A549 (cell line): ENCODE data around the gene CCDC90B. TPM values are rescaled to one million over a fixed set of nuclear protein-coding genes. Genes with fewer than 3 reads are reported as not detected.

Source experiments
- ATAC-seq, 2 experiments: fragments of 200-7000 bp in 1 of 2; fragments of >200 bp in 1 of 2; cut with Nextera tagmentation in 1 of 2; cut with Tn5 transposase in 1 of 2; 3 replicates each; pipeline versions ENCODE4 v1.8.0 to v1.9.1; 2018 to 2020; ENCODE audit warnings: mild to moderate bottlenecking in 1 of 2, moderate library complexity in 1 of 2
- CTCF ChIA-PET: fragments of 300-600 bp; sonication (Branson Sonifier 250); formaldehyde crosslinking; extraction: SDS; loops from one replicate; lab custom pipeline; 2021; ENCODE audit warnings: antibody characterized with exemption, inconsistent platforms; lab: Yijun Ruan, JAX
- POLR2A ChIA-PET: fragments of 350-600 bp; formaldehyde crosslinking; extraction: SDS; loops from one replicate; lab custom pipeline; 2021; ENCODE audit warnings: antibody characterized with exemption, inconsistent platforms; lab: Yijun Ruan, JAX
- DNase-seq, 2 experiments: peaks; one replicate each; pipeline versions ENCODE4 v3.0.0 to v3.0.0-alpha.2; 2011 to 2016; ENCODE audit warnings: low read depth in 1 of 2, low spot score in 1 of 2
- FAIRE-seq: peaks from 2 replicates; lab custom pipeline; 2011; peaks lifted over from hg19 to GRCh38; lab: Jason Lieb, UNC
- H3K27ac ChIP-seq, 2 experiments: fragments of >200 bp; sonication (Bioruptor Twin); formaldehyde crosslinking; 3 replicates each; pipeline ENCODE4 v1.5.1; 2016 to 2017
- H3K4me1 ChIP-seq: fragments of >200 bp; sonication (Bioruptor Twin); formaldehyde crosslinking; 3 replicates; pipeline ENCODE4 v1.6.1; 2016
- H3K4me2 ChIP-seq: fragments of >200 bp; sonication (Bioruptor Twin); formaldehyde crosslinking; 3 replicates; pipeline ENCODE4 v1.6.1; 2016
- H3K4me3 ChIP-seq: fragments of >200 bp; sonication (Bioruptor Twin); formaldehyde crosslinking; 3 replicates; pipeline ENCODE4 v1.5.1; 2016
- H3K9me3 ChIP-seq: fragments of >200 bp; sonication (Bioruptor Twin); formaldehyde crosslinking; 3 replicates; pipeline ENCODE4 v1.6.1; 2016
- ATOH8 ChIP-seq: fragments of 250-450 bp; sonication (Bioruptor Pico); IDR thresholded peaks from 2 replicates; pipeline ENCODE4 v1.5.0; 2020; ENCODE audit warnings: low read depth, mild to moderate bottlenecking, moderate library complexity
- BCL3 ChIP-seq: fragments of >200 bp; sonication (Bioruptor Twin); formaldehyde crosslinking; IDR thresholded peaks from 3 replicates; pipeline ENCODE4 v1.6.1; 2016
- BHLHE40 ChIP-seq: IDR thresholded peaks from 2 replicates; pipeline ENCODE4 v1.6.1; 2012; ENCODE audit warnings: low read depth, low read length, inconsistent platforms
- CHD2 ChIP-seq: fragments of 150-350 bp; IDR thresholded peaks from 2 replicates; pipeline ENCODE4 v1.6.1; 2014; ENCODE audit warnings: low read length; ENCODE audit not compliant: partially characterized antibody
- CHD4 ChIP-seq: fragments of 200-600 bp; sonication (generic); IDR thresholded peaks from 2 replicates; pipeline ENCODE4 v1.6.1; 2016; ENCODE audit warnings: antibody characterized with exemption, mild to moderate bottlenecking, borderline replicate concordance
- CTCF ChIP-seq: fragments of >200 bp; sonication (Bioruptor Twin); formaldehyde crosslinking; IDR thresholded peaks from 3 replicates; pipeline ENCODE4 v1.5.1; 2016
- EHF ChIP-seq: fragments of 250-450 bp; sonication (Bioruptor Pico); IDR thresholded peaks from 2 replicates; pipeline ENCODE4 v1.5.0; 2020; ENCODE audit warnings: mild to moderate bottlenecking
- FOXS1 ChIP-seq: fragments of 250-450 bp; sonication (Bioruptor Pico); IDR thresholded peaks from 2 replicates; pipeline ENCODE4 v1.5.0; 2020; ENCODE audit warnings: mild to moderate bottlenecking, moderate library complexity
- HEYL ChIP-seq: fragments of 250-450 bp; sonication (Bioruptor Pico); IDR thresholded peaks from 2 replicates; pipeline ENCODE4 v1.8.0; 2021; ENCODE audit warnings: mild to moderate bottlenecking, moderate library complexity
- HMGXB4 ChIP-seq: fragments of 250-450 bp; sonication (Bioruptor Pico); IDR thresholded peaks from 2 replicates; pipeline ENCODE4 v1.5.0; 2021; ENCODE audit warnings: mild to moderate bottlenecking, moderate library complexity, borderline replicate concordance
- HOXB5 ChIP-seq: fragments of 250-450 bp; sonication (Bioruptor Pico); IDR thresholded peaks from 2 replicates; pipeline ENCODE4 v1.5.0; 2020; ENCODE audit warnings: mild to moderate bottlenecking, moderate library complexity
- JUNB ChIP-seq: fragments of >200 bp; sonication (Bioruptor Twin); formaldehyde crosslinking; IDR thresholded peaks from 2 replicates; pipeline ENCODE4 v1.6.1; 2016
- MAX ChIP-seq: IDR thresholded peaks from 2 replicates; pipeline ENCODE4 v1.6.1; 2012
- MYC ChIP-seq: IDR thresholded peaks from 2 replicates; pipeline ENCODE4 v1.6.1; 2012; ENCODE audit warnings: mild to moderate bottlenecking, inconsistent platforms, low read length, improper control_type of control experiment, borderline replicate concordance
- NFE2L2 ChIP-seq: fragments of 150-350 bp; conservative IDR thresholded peaks from 2 replicates; pipeline ENCODE4 v1.6.1; 2014; ENCODE audit warnings: low read length
- PHF8 ChIP-seq: fragments of 200-600 bp; sonication (generic); IDR thresholded peaks from 2 replicates; pipeline ENCODE4 v1.6.1; 2016; ENCODE audit warnings: low read depth, mild to moderate bottlenecking, antibody characterized with exemption, moderate library complexity, borderline replicate concordance
- POLR2A ChIP-seq: IDR thresholded peaks from 2 replicates; pipeline ENCODE4 v1.6.1; 2012; ENCODE audit warnings: mild to moderate bottlenecking, low read length
- POLR2AphosphoS2 ChIP-seq: conservative IDR thresholded peaks from 2 replicates; pipeline ENCODE4 v1.6.1; 2012; ENCODE audit warnings: low read length, improper control_type of control experiment, inconsistent platforms
- RAD21 ChIP-seq, 2 experiments: fragments of >200 bp in 1 of 2; sonication (Bioruptor Twin) in 1 of 2; formaldehyde crosslinking in 1 of 2; IDR thresholded peaks in 1 of 2; conservative IDR thresholded peaks in 1 of 2; 2 replicates in 1 of 2; 3 replicates in 1 of 2; pipeline ENCODE4 v1.6.1; 2012 to 2018; ENCODE audit warnings: inconsistent platforms in 1 of 2
- REST ChIP-seq: fragments of 200-600 bp; sonication (generic); IDR thresholded peaks from 2 replicates; pipeline ENCODE4 v1.6.1; 2016; ENCODE audit warnings: antibody characterized with exemption, mild to moderate bottlenecking, moderate library complexity
- RFX5 ChIP-seq: fragments of 450-650 bp; IDR thresholded peaks from 2 replicates; pipeline ENCODE4 v1.7.1; 2014; ENCODE audit warnings: antibody characterized with exemption, mild to moderate bottlenecking, moderate library complexity
- TFCP2L1 ChIP-seq: fragments of 250-450 bp; sonication (Bioruptor Pico); IDR thresholded peaks from 2 replicates; pipeline ENCODE4 v1.5.0; 2021; ENCODE audit warnings: mild to moderate bottlenecking
- WGBS: methylation state at CpG from one replicate; pipeline ENCODE4 v1.1.6; 2017; ENCODE audit errors: missing lambda C conversion rate; 5-methylcytosine and 5-hydroxymethylcytosine counted together
- polyA plus RNA-seq, 4 experiments: library from polyadenylated mRNA; depleted of rRNA in 3 of 4; stranded (reverse); fragments of >200 nt; fragmentation: RNase III in 1 of 4; extraction: RNeasy Plus Mini Kit Qiagen cat#74134 plus additional on column Dnase treatment in 1 of 4; gene quantifications; 2 replicates in 3 of 4; 3 replicates in 1 of 4; pipeline ENCODE4 v1.2.3, GENCODE V29; 2011 to 2017

Gene CCDC90B
- polyA plus RNA-seq, 2 of the 4 experiments (the other 2 are of a cell fraction) = 63.7 to 80.5 TPM

- TF ChIP-seq NFE2L2 (no peak), TFCP2L1 (no peak), HEYL (CRISPR knock-in tag) (no peak), BHLHE40 (no peak), MAX (no peak), POLR2A (no peak)
These were observed 63.7 kb downstream of the CCDC90B start (continued) for GRCh38 chr11:83222499-83222898.

GRCh38 chr11:83221694-83222093 is 64.5 kb downstream of the CCDC90B start:
- Histone ChIP-seq H3K9me3 (no peaks in the 10 kb centered on the region), H3K27ac (no peak overlapping the region), H3K4me3 (no peak overlapping the region), H3K4me1 (no peaks in the 10 kb centered on the region), H3K4me2 (no peak overlapping the region)
- no peak for FAIRE-seq
- no peak for DNase-seq
- TF ChIP-seq CHD4 (no peak), CHD2 (no peak)
- no peak for ATAC-seq
- POLR2A ChIA-PET = no interaction called here
- CTCF ChIA-PET = interaction anchor here (2.3 kb wide), 1 partner anchor 28 kb away, joined by 9 read pairs; no protein-coding TSS in a partner anchor

GRCh38 chr11:83220260-83220659 is 65.9 kb downstream of the CCDC90B start:
- ChIA-PET POLR2A (no interaction called here), CTCF (interaction anchor here (0.7 kb wide), 1 partner anchor 14 kb away, joined by 3 read pairs; no protein-coding TSS in a partner anchor)
- TF ChIP-seq FOXS1 (CRISPR knock-in tag) (no peak), EHF (CRISPR knock-in tag) (no peak), HMGXB4 (no peak), NFE2L2 (no peak), RAD21 (conservative IDR thresholded peaks at IDR 0.05 in 1 of 2, IDR thresholded peaks at IDR 0.05 in 1 of 2) (no peak), PHF8 (no peak), TFCP2L1 (no peak), MYC (no peak), POLR2A (no peak), HOXB5 (CRISPR knock-in tag) (no peak), JUNB (no peak), HEYL (CRISPR knock-in tag) (no peak), CTCF (no peak), REST (no peak), BHLHE40 (no peak), POLR2AphosphoS2 (no peak), ATOH8 (CRISPR knock-in tag) (no peak), BCL3 (no peak), RFX5 (no peak)
- no peak for DNase-seq
- H3K4me3 ChIP-seq = no peak overlapping the region
- no peak overlapping the region for H3K4me2 ChIP-seq
- FAIRE-seq = no peak
- no peaks in the 10 kb centered on the region for H3K9me3 ChIP-seq
- WGBS = 60% methylated on average over 10 of the region's 10 CpGs
- no peaks in the 10 kb centered on the region for H3K4me1 ChIP-seq
- peak in 1 of 2 experiments; percentile 40; a peak in 3 of 6 replicates for ATAC-seq
- no peak overlapping the region for H3K27ac ChIP-seq
